GM23338 (cell line): ENCODE data around the gene SERPINI2. TPM values are rescaled to one million over a fixed set of nuclear protein-coding genes. Genes with fewer than 3 reads are reported as not detected.

ENCODE experiments used
- ATAC-seq: fragments of 200-7000 bp; cut with Tn5 transposase; 3 replicates; pipeline ENCODE4 v1.9.1; 2020
- DNase-seq: peaks from one replicate; pipeline ENCODE4 v3.0.0-alpha.2; 2015; ENCODE audit warnings: low spot score
- H2AFZ ChIP-seq: fragments of 200-600 bp; sonication (generic); 2 replicates; pipeline ENCODE4 v1.8.0; 2016; ENCODE audit warnings: antibody characterized with exemption, mild to moderate bottlenecking, moderate library complexity
- H3F3A ChIP-seq: fragments of 200-600 bp; sonication (generic); replicated peaks from 2 replicates; pipeline ENCODE4 v1.8.0; 2017; ENCODE audit warnings: antibody characterized with exemption, mixed run types, low read depth
- H3K27ac ChIP-seq: fragments of 200-600 bp; sonication (generic); 2 replicates; pipeline ENCODE4 v1.6.1; 2016; ENCODE audit warnings: low read depth
- H3K27me3 ChIP-seq: fragments of 200-600 bp; sonication (generic); 2 replicates; pipeline ENCODE4 v1.8.0; 2016; ENCODE audit warnings: mild to moderate bottlenecking, mixed run types, moderate library complexity; ENCODE audit not compliant: insufficient read depth
- H3K36me3 ChIP-seq: fragments of 200-600 bp; sonication (generic); 2 replicates; pipeline ENCODE4 v1.8.0; 2016; ENCODE audit warnings: mild to moderate bottlenecking; ENCODE audit not compliant: insufficient read depth
- H3K4me1 ChIP-seq: fragments of 200-600 bp; sonication (generic); 2 replicates; pipeline ENCODE4 v1.8.0; 2016; ENCODE audit warnings: mild to moderate bottlenecking, moderate library complexity; ENCODE audit not compliant: insufficient read depth
- H3K4me2 ChIP-seq: fragments of 200-600 bp; sonication (generic); 2 replicates; pipeline ENCODE4 v1.7.1; 2017; ENCODE audit warnings: mixed run types
- H3K4me3 ChIP-seq: fragments of 200-600 bp; sonication (generic); 2 replicates; pipeline ENCODE4 v1.6.1; 2016; ENCODE audit warnings: mixed run types
- H3K79me2 ChIP-seq: fragments of 200-600 bp; sonication (generic); replicated peaks from 2 replicates; pipeline ENCODE4 v1.8.0; 2017; ENCODE audit warnings: mild to moderate bottlenecking; ENCODE audit not compliant: insufficient read depth
- H3K9me2 ChIP-seq: fragments of 200-600 bp; sonication (generic); 2 replicates; pipeline ENCODE4 v1.8.0; 2017; ENCODE audit not compliant: insufficient read depth
- H4K20me1 ChIP-seq: fragments of 200-600 bp; sonication (generic); replicated peaks from 2 replicates; pipeline ENCODE4 v1.8.0; 2017; ENCODE audit warnings: mild to moderate bottlenecking; ENCODE audit not compliant: insufficient read depth
- H3K27ac Mint-ChIP-seq: 2 replicates; pipeline ENCODE4 v1.8.0; 2020; ENCODE audit warnings: inconsistent platforms, mild to moderate bottlenecking, moderate library complexity, mixed read lengths
- H3K27me3 Mint-ChIP-seq: 3 replicates; pipeline ENCODE4 v1.8.0; 2022; ENCODE audit warnings: low read depth, mild to moderate bottlenecking, moderate library complexity, mixed read lengths, inconsistent platforms; ENCODE audit not compliant: insufficient read depth, poor library complexity
- H3K36me3 Mint-ChIP-seq: 3 replicates; pipeline ENCODE4 v1.8.0; 2021; ENCODE audit warnings: low read depth, mild to moderate bottlenecking, inconsistent platforms, moderate library complexity, mixed read lengths
- H3K4me1 Mint-ChIP-seq: 3 replicates; pipeline ENCODE4 v1.8.0; 2020; ENCODE audit warnings: mild to moderate bottlenecking, inconsistent platforms, mixed read lengths
- H3K4me3 Mint-ChIP-seq: 3 replicates; pipeline ENCODE4 v1.8.0; 2021; ENCODE audit warnings: moderate library complexity, mild to moderate bottlenecking, inconsistent platforms, mixed read lengths
- H3K9me3 Mint-ChIP-seq: 3 replicates; pipeline ENCODE4 v1.8.0; 2020; ENCODE audit warnings: moderate library complexity, mild to moderate bottlenecking, inconsistent platforms, mixed read lengths
- CREB1 ChIP-seq: fragments of 250-450 bp; sonication (Bioruptor Pico); IDR thresholded peaks from 2 replicates; pipeline ENCODE4 v1.5.0; 2020; ENCODE audit warnings: low read depth, mild to moderate bottlenecking, moderate library complexity
- CTCF ChIP-seq, 2 experiments: fragments of 200-600 bp in 1 of 2; sonication (generic) in 1 of 2; conservative IDR thresholded peaks; 2 replicates each; pipeline versions ENCODE4 v1.5.1 to v1.6.1; 2016 to 2017; ENCODE audit warnings: antibody characterized with exemption in 2 of 2, low read depth in 2 of 2, mild to moderate bottlenecking in 2 of 2, moderate library complexity in 1 of 2
- EZH2 ChIP-seq: fragments of 200-600 bp; sonication (generic); IDR thresholded peaks from one replicate; pipeline ENCODE4 v1.8.0; 2017; ENCODE audit warnings: antibody characterized with exemption, mild to moderate bottlenecking, low read depth; ENCODE audit not compliant: unreplicated experiment
- EZH2phosphoT487 ChIP-seq: fragments of 200-600 bp; sonication (generic); IDR thresholded peaks from one replicate; pipeline ENCODE4 v1.8.1; 2018; ENCODE audit warnings: antibody characterized with exemption; ENCODE audit not compliant: unreplicated experiment
- JUNB ChIP-seq: IDR thresholded peaks from one replicate; pipeline ENCODE4 v1.6.1; 2016; ENCODE audit warnings: antibody characterized with exemption; ENCODE audit not compliant: unreplicated experiment
- NANOG ChIP-seq: IDR thresholded peaks from 2 replicates; pipeline ENCODE4 v1.6.1; 2016; ENCODE audit warnings: antibody characterized with exemption, borderline replicate concordance
- POLR2AphosphoS5 ChIP-seq: IDR thresholded peaks from 2 replicates; pipeline ENCODE4 v1.6.1; 2016; ENCODE audit warnings: antibody characterized with exemption, low read depth
- STAT1 ChIP-seq: IDR thresholded peaks from one replicate; pipeline ENCODE4 v1.6.1; 2016; ENCODE audit warnings: antibody characterized with exemption; ENCODE audit not compliant: unreplicated experiment
- ZNF114 ChIP-seq: fragments of 250-450 bp; sonication (Bioruptor Pico); IDR thresholded peaks from 2 replicates; pipeline ENCODE4 v1.5.0; 2020; ENCODE audit warnings: mild to moderate bottlenecking, moderate library complexity
- ZNF331 ChIP-seq: fragments of 250-450 bp; sonication (Bioruptor Pico); IDR thresholded peaks from 2 replicates; pipeline ENCODE4 v1.5.0; 2020; ENCODE audit warnings: low read depth, mild to moderate bottlenecking, moderate library complexity
- ZNF462 ChIP-seq: fragments of 250-450 bp; sonication (Bioruptor Pico); IDR thresholded peaks from 2 replicates; pipeline ENCODE4 v1.5.0; 2020; ENCODE audit warnings: mild to moderate bottlenecking, moderate library complexity
- polyA plus RNA-seq: library from polyadenylated mRNA; unstranded; fragments of >200 nt; fragmentation: Nextera tagmentation; extraction: Ambion mirVana; gene quantifications from 2 replicates; pipeline ENCODE4 v1.2.1, GENCODE V29; 2016
- total RNA-seq: library from RNA; depleted of rRNA; stranded (reverse); fragments of >200 nt; shearing (Covaris generic); gene quantifications from 2 replicates; pipeline ENCODE4 v1.2.3, GENCODE V29; 2014

The SERPINI2 gene
- total and polyA plus RNA-seq, 2 experiments from 2014 or later = 0.68 to 2.5 TPM

GRCh38 chr3:167406876-167407492 lies 66.9 kb downstream of the SERPINI2 start:
- Histone ChIP-seq H3K27me3 (no peaks in the 10 kb centered on the region), H2AFZ (no peak overlapping the region), H3K9me2 (no peaks in the 10 kb centered on the region), H4K20me1 (no peaks in the 10 kb centered on the region), H3F3A (no peaks in the 10 kb centered on the region), H3K4me3 (no peak overlapping the region), H3K79me2 (no peaks in the 10 kb centered on the region), H3K4me2 (no peak overlapping the region), H3K36me3 (no peaks in the 10 kb centered on the region), H3K27ac (no peak overlapping the region), H3K4me1 (no peaks in the 10 kb centered on the region)
- Mint-ChIP-seq H3K27ac (peak overlapping the region; percentile 74; the same call in 1 of the 2 replicates), H3K9me3 (no peaks in the 10 kb centered on the region), H3K4me3 (no peak overlapping the region), H3K4me1 (peaks cover 7% of the 10 kb centered on the region; the same call in 2 of the 3 replicates), H3K27me3 (no peaks in the 10 kb centered on the region), H3K36me3 (no peaks in the 10 kb centered on the region)
- DNase-seq = peak; percentile 87
- TF ChIP-seq CTCF (conservative IDR thresholded peaks at IDR 0.05; ENCODE audit: low read depth in 2 of 2) (peak; percentile 88 to 94), STAT1 (no peak)
- peak; percentile 99 for ATAC-seq

GRCh38 chr3:167397826-167398225 lies 76.0 kb downstream of the SERPINI2 start:
- Mint-ChIP-seq H3K27me3 (no peaks in the 10 kb centered on the region), H3K36me3 (no peaks in the 10 kb centered on the region), H3K9me3 (no peaks in the 10 kb centered on the region), H3K4me3 (no peak overlapping the region), H3K4me1 (peaks cover 18% of the 10 kb centered on the region), H3K27ac (no peak overlapping the region; the same call in 1 of the 2 replicates)
- Histone ChIP-seq H3K4me3 (no peak overlapping the region), H3K27ac (no peak overlapping the region), H3K36me3 (no peaks in the 10 kb centered on the region), H4K20me1 (no peaks in the 10 kb centered on the region), H3K79me2 (no peaks in the 10 kb centered on the region), H3K9me2 (no peaks in the 10 kb centered on the region), H3K4me1 (peaks cover 25% of the 10 kb centered on the region), H3K27me3 (no peaks in the 10 kb centered on the region), H3K4me2 (0 out of 2 replicates have a peak overlapping the region, but pooled peaks have one; percentile 17), H2AFZ (no peak overlapping the region), H3F3A (no peaks in the 10 kb centered on the region)
- no peak for ATAC-seq
- DNase-seq = no peak
- TF ChIP-seq ZNF114 (CRISPR knock-in tag) = no peak
- no peak for TF ChIP-seq NANOG
- TF ChIP-seq CREB1 = no peak
- TF ChIP-seq EZH2phosphoT487 = no peak
- no peak for TF ChIP-seq ZNF462 (CRISPR knock-in tag)
- TF ChIP-seq STAT1 = no peak
- TF ChIP-seq JUNB = no peak
- TF ChIP-seq POLR2AphosphoS5 = no peak
- TF ChIP-seq EZH2 = no peak
- no peak for TF ChIP-seq ZNF331 (CRISPR knock-in tag)
